ENCODE results near the gene ZNF710.

Gene ZNF710

GRCh38 chr15:90039996-90040395, 38.9 kb downstream of the ZNF710 start:
- no peak for DNase-seq (ENCODE audit: low spot score)

GRCh38 chr15:90040618-90041017, 39.5 kb downstream of the ZNF710 start:
- DNase-seq (ENCODE audit: low spot score) = no peak

GRCh38 chr15:90042356-90042755, 41.2 kb downstream of the ZNF710 start:
- no peak for DNase-seq (ENCODE audit: low spot score)

- no peak for DNase-seq (ENCODE audit: low spot score)
Measured at GRCh38 chr15:90042766-90043529, 41.8 kb downstream of the ZNF710 start.

GRCh38 chr15:90043530-90044010, 42.4 kb downstream of the ZNF710 start:
- no peak for DNase-seq (ENCODE audit: low spot score)

GRCh38 chr15:90044191-90044590, 43.1 kb downstream of the ZNF710 start:
- DNase-seq (ENCODE audit: low spot score) = no peak

GRCh38 chr15:90044916-90045371, 43.8 kb downstream of the ZNF710 start:
- DNase-seq (ENCODE audit: low spot score) = no peak

- no peak for DNase-seq (ENCODE audit: low spot score)
Measured at GRCh38 chr15:90046289-90046688, 45.2 kb downstream of the ZNF710 start.

- DNase-seq (ENCODE audit: low spot score) = no peak
Measured at GRCh38 chr15:90046911-90047392, 45.8 kb downstream of the ZNF710 start.

- DNase-seq (ENCODE audit: low spot score) = no peak
Measured at GRCh38 chr15:90047956-90048575, 46.9 kb downstream of the ZNF710 start.

- DNase-seq (ENCODE audit: low spot score) = no peak
Measured at GRCh38 chr15:90049030-90049429, 47.9 kb downstream of the ZNF710 start.

- no peak for DNase-seq (ENCODE audit: low spot score)
Measured at GRCh38 chr15:90049666-90050604, 48.8 kb downstream of the ZNF710 start.

- no peak for DNase-seq (ENCODE audit: low spot score)
Measured at GRCh38 chr15:90051874-90052273, 50.8 kb downstream of the ZNF710 start.

GRCh38 chr15:90053685-90054466, 52.8 kb downstream of the ZNF710 start:
- no peak for DNase-seq (ENCODE audit: low spot score)

- no peak for DNase-seq (ENCODE audit: low spot score)
Measured at GRCh38 chr15:90054618-90055097, 53.5 kb downstream of the ZNF710 start.

- DNase-seq (ENCODE audit: low spot score) = no peak
Measured at GRCh38 chr15:90055182-90055581, 54.1 kb downstream of the ZNF710 start.

- DNase-seq (ENCODE audit: low spot score) = no peak
Measured at GRCh38 chr15:90056529-90056928, 55.4 kb downstream of the ZNF710 start.

GRCh38 chr15:90058308-90058707, 57.2 kb downstream of the ZNF710 start:
- DNase-seq (ENCODE audit: low spot score) = no peak

GRCh38 chr15:90058775-90059174, 57.7 kb downstream of the ZNF710 start:
- DNase-seq (ENCODE audit: low spot score) = no peak

GRCh38 chr15:90059208-90059985, 58.3 kb downstream of the ZNF710 start:
- DNase-seq (ENCODE audit: low spot score) = no peak

All from AG08396 (cell line).